MM.1S (cell line): ENCODE data around the gene RTP5.

ENCODE experiments used
- DNase-seq: peaks from one replicate; pipeline ENCODE4 v3.0.0-alpha.2; 2015
- H2AFZ ChIP-seq: fragments of 300-600 bp; sonication (generic); 2 replicates; pipeline ENCODE4 v1.6.0; 2016; ENCODE audit warnings: antibody characterized with exemption, low read length
- H3F3A ChIP-seq: fragments of 300-600 bp; sonication (generic); 2 replicates; pipeline ENCODE4 v1.6.1; 2016; ENCODE audit warnings: mild to moderate bottlenecking, antibody characterized with exemption, low read length, moderate library complexity, mixed read lengths; ENCODE audit not compliant: insufficient read depth
- H3K27ac ChIP-seq: fragments of 300-600 bp; sonication (generic); 2 replicates; pipeline ENCODE4 v1.5.1; 2016; ENCODE audit warnings: mild to moderate bottlenecking, low read length
- H3K27me3 ChIP-seq: fragments of 300-600 bp; sonication (generic); replicated peaks from 2 replicates; pipeline ENCODE4 v1.6.0; 2016; ENCODE audit warnings: low read length; ENCODE audit not compliant: insufficient read depth
- H3K36me3 ChIP-seq: fragments of 300-600 bp; sonication (generic); replicated peaks from 2 replicates; pipeline ENCODE4 v1.6.1; 2016; ENCODE audit warnings: mild to moderate bottlenecking, low read length, mixed read lengths; ENCODE audit not compliant: insufficient read depth
- H3K4me1 ChIP-seq: fragments of 300-600 bp; sonication (generic); 2 replicates; pipeline ENCODE4 v1.6.1; 2016; ENCODE audit warnings: low read length, mixed read lengths
- H3K4me2 ChIP-seq: fragments of 300-600 bp; sonication (generic); 2 replicates; pipeline ENCODE4 v1.6.0; 2016; ENCODE audit warnings: low read depth, low read length
- H3K4me3 ChIP-seq: fragments of 300-600 bp; sonication (generic); 2 replicates; pipeline ENCODE4 v1.5.1; 2016; ENCODE audit warnings: low read length, mixed read lengths
- H3K79me2 ChIP-seq: fragments of 300-600 bp; sonication (generic); 2 replicates; pipeline ENCODE4 v1.6.1; 2016; ENCODE audit warnings: mixed run types, low read length, mixed read lengths
- H3K9ac ChIP-seq: fragments of 300-600 bp; sonication (generic); 2 replicates; pipeline ENCODE4 v1.6.1; 2016; ENCODE audit warnings: low read length, mixed read lengths
- H3K9me2 ChIP-seq: fragments of 300-600 bp; sonication (generic); replicated peaks from 2 replicates; pipeline ENCODE4 v1.6.1; 2016; ENCODE audit warnings: mild to moderate bottlenecking, low read length, mixed read lengths; ENCODE audit not compliant: insufficient read depth
- H3K9me3 ChIP-seq: fragments of 300-600 bp; sonication (generic); replicated peaks from 2 replicates; pipeline ENCODE4 v1.6.1; 2016; ENCODE audit warnings: mild to moderate bottlenecking, low read length, mixed read lengths; ENCODE audit not compliant: insufficient read depth
- H4K20me1 ChIP-seq: fragments of 300-600 bp; sonication (generic); 2 replicates; pipeline ENCODE4 v1.6.1; 2016; ENCODE audit warnings: mild to moderate bottlenecking, low read length, moderate library complexity, mixed read lengths; ENCODE audit not compliant: insufficient read depth
- CTCF ChIP-seq: fragments of 300-600 bp; sonication (generic); IDR thresholded peaks from 2 replicates; pipeline ENCODE4 v1.5.1; 2016; ENCODE audit warnings: antibody characterized with exemption, low read length, mixed read lengths
- EZH2 ChIP-seq: fragments of 300-600 bp; sonication (generic); optimal IDR thresholded peaks from 2 replicates; pipeline ENCODE3; 2017; ENCODE audit warnings: low read depth, mild to moderate bottlenecking, antibody characterized with exemption, low read length, mixed read lengths
- EZH2phosphoT487 ChIP-seq: fragments of 300-600 bp; sonication (generic); IDR thresholded peaks from 2 replicates; pipeline ENCODE4 v1.6.1; 2018; ENCODE audit warnings: antibody characterized with exemption, low read length

Gene RTP5

GRCh38 chr2:241903121-241904010, 33.8 kb downstream of the RTP5 start:
- TF ChIP-seq CTCF = no peak
- no peak for TF ChIP-seq EZH2
- no peak for TF ChIP-seq EZH2phosphoT487
- Histone ChIP-seq H2AFZ (no peak overlapping the region), H3K4me2 (no peak overlapping the region), H3K27me3 (no peaks in the 10 kb centered on the region), H3K9me3 (no peaks in the 10 kb centered on the region), H3K27ac (no peak overlapping the region), H3K9me2 (no peaks in the 10 kb centered on the region), H3K79me2 (no peaks in the 10 kb centered on the region), H3K4me3 (no peak overlapping the region), H4K20me1 (no peaks in the 10 kb centered on the region), H3F3A (no peaks in the 10 kb centered on the region), H3K9ac (no peak overlapping the region), H3K4me1 (no peaks in the 10 kb centered on the region), H3K36me3 (no peaks in the 10 kb centered on the region)
- DNase-seq = no peak

- H3K9me3 ChIP-seq = no peaks in the 10 kb centered on the region
- H4K20me1 ChIP-seq = no peaks in the 10 kb centered on the region
- H3K27me3 ChIP-seq = no peaks in the 10 kb centered on the region
- no peaks in the 10 kb centered on the region for H3K9me2 ChIP-seq
- H3K4me3 ChIP-seq = no peak overlapping the region
- H3K9ac ChIP-seq = no peak overlapping the region
- H3K27ac ChIP-seq = no peak overlapping the region
- DNase-seq = no peak
- H3K79me2 ChIP-seq = no peaks in the 10 kb centered on the region
- H3K4me2 ChIP-seq = no peak overlapping the region
- no peak for TF ChIP-seq EZH2
- no peak for TF ChIP-seq CTCF
- no peak for TF ChIP-seq EZH2phosphoT487
- H3K4me1 ChIP-seq = no peaks in the 10 kb centered on the region
- no peaks in the 10 kb centered on the region for H3K36me3 ChIP-seq
- no peak overlapping the region for H2AFZ ChIP-seq
- H3F3A ChIP-seq = no peaks in the 10 kb centered on the region
Observed at GRCh38 chr2:241904011-241904718, 34.6 kb downstream of the RTP5 start.

- H3K4me1 ChIP-seq = no peaks in the 10 kb centered on the region
- no peak overlapping the region for H3K4me2 ChIP-seq
- H3K9me3 ChIP-seq = no peaks in the 10 kb centered on the region
- TF ChIP-seq EZH2phosphoT487 (no peak), CTCF (no peak), EZH2 (no peak)
- no peak overlapping the region for H3K9ac ChIP-seq
- no peaks in the 10 kb centered on the region for H3F3A ChIP-seq
- no peak for DNase-seq
- H3K27ac ChIP-seq = no peak overlapping the region
- no peak overlapping the region for H2AFZ ChIP-seq
- H3K4me3 ChIP-seq = no peak overlapping the region
- no peaks in the 10 kb centered on the region for H3K79me2 ChIP-seq
- no peaks in the 10 kb centered on the region for H3K9me2 ChIP-seq
- H3K36me3 ChIP-seq = no peaks in the 10 kb centered on the region
- no peaks in the 10 kb centered on the region for H4K20me1 ChIP-seq
- H3K27me3 ChIP-seq = no peaks in the 10 kb centered on the region
Observed at GRCh38 chr2:241904791-241905710, 35.5 kb downstream of the RTP5 start.
